Right atrium auricular region (tissue), 2 donors: ENCODE data around the gene BPI. TPM values are rescaled to one million over a fixed set of nuclear protein-coding genes. Genes with fewer than 3 reads are reported as not detected.

ENCODE experiments used
- DNase-seq: peaks from one replicate; pipeline ENCODE4 v3.0.0-alpha.2; 2019; ENCODE audit warnings: low spot score
- H3K27ac ChIP-seq, 2 donors: fragments of 200-600 bp; sonication (generic); 1 replicate in 1 of 2; 2 replicates in 1 of 2; pipeline ENCODE4 v1.5.1; 2016 to 2019
- H3K27me3 ChIP-seq, 2 donors: fragments of 200-600 bp; sonication (generic); one replicate each; pipeline versions ENCODE4 v1.5.1 to v1.6.0; 2017 to 2019
- H3K36me3 ChIP-seq: fragments of 200-600 bp; sonication (generic); one replicate; pipeline ENCODE4 v1.5.1; 2016
- H3K4me1 ChIP-seq, 2 donors: fragments of 200-600 bp; sonication (generic); one replicate each; pipeline versions ENCODE4 v1.5.1 to v1.6.0; 2017 to 2019
- H3K4me3 ChIP-seq, 2 donors: fragments of 200-600 bp; sonication (generic); 1 replicate in 1 of 2; 2 replicates in 1 of 2; pipeline ENCODE4 v1.5.1; 2017 to 2019; ENCODE audit warnings: mild to moderate bottlenecking in 1 of 2, moderate library complexity in 1 of 2
- H3K9me3 ChIP-seq, 2 donors: fragments of 200-600 bp; sonication (generic); one replicate each; pipeline ENCODE4 v1.5.1; 2019
- total RNA-seq, 2 donors: library from RNA; depleted of rRNA; stranded (reverse); fragments of >200 nt; gene quantifications; one replicate each; pipeline ENCODE4 v1.1.0, GENCODE V29; 2016
- TF ChIP-seq, protein P1 (sequence below), 2 donors: fragments of 200-600 bp; sonication (generic); IDR thresholded peaks; one replicate each; pipeline ENCODE4 v1.5.1; 2019; ENCODE audit warnings: antibody characterized with exemption in 2 of 2

Gene BPI
- total RNA-seq, 2 donors from 2014 or later: not detected

- Histone ChIP-seq H3K36me3 (no peaks in the 10 kb centered on the region), H3K27me3 (no peaks in the 10 kb centered on the region), H3K9me3 (no peaks in the 10 kb centered on the region), H3K27ac (no peak overlapping the region), H3K4me3 (no peak overlapping the region), H3K4me1 (no peaks in the 10 kb centered on the region)
- no peak for DNase-seq
- TF ChIP-seq, protein P1, sequence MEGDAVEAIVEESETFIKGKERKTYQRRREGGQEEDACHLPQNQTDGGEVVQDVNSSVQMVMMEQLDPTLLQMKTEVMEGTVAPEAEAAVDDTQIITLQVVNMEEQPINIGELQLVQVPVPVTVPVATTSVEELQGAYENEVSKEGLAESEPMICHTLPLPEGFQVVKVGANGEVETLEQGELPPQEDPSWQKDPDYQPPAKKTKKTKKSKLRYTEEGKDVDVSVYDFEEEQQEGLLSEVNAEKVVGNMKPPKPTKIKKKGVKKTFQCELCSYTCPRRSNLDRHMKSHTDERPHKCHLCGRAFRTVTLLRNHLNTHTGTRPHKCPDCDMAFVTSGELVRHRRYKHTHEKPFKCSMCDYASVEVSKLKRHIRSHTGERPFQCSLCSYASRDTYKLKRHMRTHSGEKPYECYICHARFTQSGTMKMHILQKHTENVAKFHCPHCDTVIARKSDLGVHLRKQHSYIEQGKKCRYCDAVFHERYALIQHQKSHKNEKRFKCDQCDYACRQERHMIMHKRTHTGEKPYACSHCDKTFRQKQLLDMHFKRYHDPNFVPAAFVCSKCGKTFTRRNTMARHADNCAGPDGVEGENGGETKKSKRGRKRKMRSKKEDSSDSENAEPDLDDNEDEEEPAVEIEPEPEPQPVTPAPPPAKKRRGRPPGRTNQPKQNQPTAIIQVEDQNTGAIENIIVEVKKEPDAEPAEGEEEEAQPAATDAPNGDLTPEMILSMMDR (IDR thresholded peaks at IDR 0.05): no peak
Measured at GRCh38 chr20:38344107-38344701, 40.2 kb downstream of the BPI start.

- TF ChIP-seq, protein P1 (IDR thresholded peaks at IDR 0.05): no peak
- no peaks in the 10 kb centered on the region for H3K9me3 ChIP-seq
- no peak overlapping the region for H3K27ac ChIP-seq
- no peaks in the 10 kb centered on the region for H3K27me3 ChIP-seq
- H3K36me3 ChIP-seq: no peaks in the 10 kb centered on the region
- H3K4me1 ChIP-seq: no peaks in the 10 kb centered on the region
- DNase-seq: no peak
- H3K4me3 ChIP-seq: no peak overlapping the region
Measured at GRCh38 chr20:38345643-38346042, 41.7 kb downstream of the BPI start.

- H3K36me3 ChIP-seq: no peaks in the 10 kb centered on the region
- TF ChIP-seq, protein P1 (IDR thresholded peaks at IDR 0.05): no peak
- no peak within 1 kb of the TSS for H3K27ac ChIP-seq
- no peaks in the 10 kb centered on the region for H3K9me3 ChIP-seq
- no peaks in the 10 kb centered on the region for H3K4me1 ChIP-seq
- no peak within 1 kb of the TSS for H3K4me3 ChIP-seq
- no peaks in the 10 kb centered on the region for H3K27me3 ChIP-seq
- no peak for DNase-seq
Measured at GRCh38 chr20:38346247-38346651, 42.3 kb downstream of the BPI start, which contains the start of gene LBP. TSS of gene LBP (plus strand) at chr20:38346482. CDS start at chr20:38346517, 35 bp downstream.

- H3K36me3 ChIP-seq: no peaks in the 10 kb centered on the region
Measured at GRCh38 chr20:38346741-38347140, 42.8 kb downstream of the BPI start.

DNA sequence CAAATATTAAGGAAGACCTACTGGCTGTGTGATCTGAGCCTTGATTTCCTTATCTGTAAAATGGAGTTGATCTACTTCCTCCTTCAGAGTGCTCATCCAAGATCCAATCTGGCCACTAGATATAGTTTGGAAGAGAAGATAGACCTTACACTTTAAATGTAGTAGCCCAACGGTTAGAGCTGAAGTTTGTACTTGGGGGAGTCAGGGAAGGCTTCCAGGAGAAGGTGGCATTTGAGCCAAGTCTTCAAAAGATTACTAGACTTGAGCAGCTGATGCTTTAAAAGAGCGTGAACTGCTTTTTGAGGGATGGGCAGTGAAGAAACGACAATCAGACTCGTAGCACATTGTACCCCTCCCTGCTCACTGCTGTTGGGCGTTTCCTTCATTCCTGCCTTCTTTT, 45.9 kb downstream of the BPI start:
- no peaks in the 10 kb centered on the region for H3K27me3 ChIP-seq
- H3K9me3 ChIP-seq: no peaks in the 10 kb centered on the region
- H3K4me3 ChIP-seq: no peak overlapping the region
- H3K36me3 ChIP-seq: no peaks in the 10 kb centered on the region
- TF ChIP-seq, protein P1 (IDR thresholded peaks at IDR 0.05): no peak
- DNase-seq: no peak
- no peaks in the 10 kb centered on the region for H3K4me1 ChIP-seq
- H3K27ac ChIP-seq: no peak overlapping the region

More at GRCh38 chr20:38346741-38347140, 42.8 kb downstream of the BPI start:
- H3K4me3 ChIP-seq: no peak overlapping the region
- no peaks in the 10 kb centered on the region for H3K4me1 ChIP-seq
- TF ChIP-seq, protein P1 (IDR thresholded peaks at IDR 0.05): no peak
- no peak for DNase-seq
- H3K9me3 ChIP-seq: no peaks in the 10 kb centered on the region
- no peaks in the 10 kb centered on the region for H3K27me3 ChIP-seq
- no peak overlapping the region for H3K27ac ChIP-seq
